Testis (tissue), 3 donors: ENCODE measurements around the gene DNAJC15. TPM values are rescaled to one million over a fixed set of nuclear protein-coding genes. Genes with fewer than 3 reads are reported as not detected.

Source experiments
- DNase-seq: peaks from one replicate; pipeline ENCODE4 v3.0.0-alpha.2; 2019
- H3K27ac ChIP-seq, 2 donors: fragments of 200-600 bp; sonication (generic); one replicate each; pipeline ENCODE4 v1.5.1; 2019
- H3K27me3 ChIP-seq: fragments of 200-600 bp; sonication (generic); one replicate; pipeline ENCODE4 v1.5.1; 2019
- H3K36me3 ChIP-seq: fragments of 200-600 bp; sonication (generic); one replicate; pipeline ENCODE4 v1.5.1; 2017; ENCODE audit warnings: low read depth; ENCODE audit errors: missing control alignments
- H3K4me1 ChIP-seq: fragments of 200-600 bp; sonication (generic); one replicate; pipeline ENCODE4 v1.5.1; 2019
- H3K4me3 ChIP-seq, 2 donors: fragments of 200-600 bp; sonication (generic); one replicate each; pipeline ENCODE4 v1.5.1; 2017 to 2019
- H3K9me3 ChIP-seq: fragments of 200-600 bp; sonication (generic); one replicate; pipeline ENCODE4 v1.5.1; 2017
- POLR2A ChIP-seq: fragments of 450-650 bp; IDR thresholded peaks from one replicate; pipeline ENCODE4 v1.6.1; 2017; ENCODE audit warnings: antibody characterized with exemption, mild to moderate bottlenecking, moderate library complexity
- WGBS, 2 donors: methylation state at CpG; one replicate each; pipeline ENCODE4 v1.1.5; 2018; 5-methylcytosine and 5-hydroxymethylcytosine counted together
- intact Hi-C: fragments of 100-400 bp; cut with DNase I; formaldehyde crosslinking; loops from one replicate; pipeline ENCODE4 v1.15.1; 2023; ENCODE audit warnings: low total_unique reads
- polyA plus RNA-seq: library from polyadenylated mRNA; stranded (reverse); fragments of 350-450 nt; fragmentation: Illumina TruSeq; extraction: RNeasy Lipid Tissue Mini Kit (QIAGEN cat#74804); gene quantifications from one replicate; pipeline ENCODE4 v1.2.3, GENCODE V29; 2014; ENCODE audit warnings: low read depth, low replicate concordance; ENCODE audit not compliant: insufficient read depth
- total RNA-seq, 2 donors: library from RNA; depleted of rRNA; stranded (reverse); fragments of >200 nt; gene quantifications; one replicate each; pipeline ENCODE4 v1.2.3, GENCODE V29; 2016
- TF ChIP-seq, protein P1 (sequence below), 3 experiments: fragments of 450-650 bp in 2 of 3; fragments of 200-600 bp in 1 of 3; sonication (generic) in 1 of 3; IDR thresholded peaks; one replicate each; pipeline ENCODE4 v1.5.1; 2016 to 2019; ENCODE audit warnings: antibody characterized with exemption in 3 of 3, mild to moderate bottlenecking in 2 of 3, moderate library complexity in 1 of 3

Gene DNAJC15
- total and polyA plus RNA-seq, 3 donors from 2014 or later, result 11.8 to 49.8 (median 17.2) TPM

DNA sequence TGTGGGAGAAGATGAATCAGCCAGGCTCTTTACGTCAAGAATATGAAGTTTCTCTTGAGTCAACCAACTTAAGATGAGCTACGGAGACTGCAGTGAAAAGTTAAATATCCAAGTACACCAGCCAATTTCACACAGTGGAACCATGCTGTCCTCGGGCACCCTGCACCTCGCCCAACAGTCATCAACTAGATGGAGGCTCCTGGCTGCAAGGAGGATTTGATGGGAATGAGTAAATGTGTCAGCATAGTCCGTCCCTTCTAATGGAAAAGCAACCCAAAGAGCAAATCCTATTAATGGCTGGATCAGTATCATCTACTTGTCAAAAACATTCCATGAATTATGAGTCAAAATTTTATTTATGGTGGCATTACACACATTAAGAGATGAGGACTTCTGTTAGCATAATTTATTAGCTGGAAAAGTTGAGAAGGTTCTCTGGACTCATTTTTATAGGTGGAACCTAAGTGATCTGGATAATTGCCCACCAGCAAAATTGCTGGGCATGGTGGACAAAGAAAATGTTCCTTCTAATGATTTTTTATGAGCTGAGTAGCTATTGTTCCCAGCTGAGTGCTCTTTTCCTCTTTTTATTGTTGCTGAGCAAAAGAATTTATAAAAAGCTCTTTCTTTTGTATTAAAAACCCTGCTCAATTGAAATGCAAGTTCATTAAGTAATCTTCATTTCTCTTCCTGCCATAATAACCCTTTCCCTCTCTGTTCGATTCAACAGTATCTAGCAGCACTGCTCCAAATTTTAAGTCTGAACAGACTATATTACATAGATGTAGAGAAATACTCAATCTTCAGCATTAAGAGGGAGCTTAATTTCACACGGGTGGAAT lies 88.4 kb downstream of the DNAJC15 start:
- Histone ChIP-seq H3K9me3 (no peaks in the 10 kb centered on the region), H3K27ac (no peak overlapping the region), H3K4me1 (no peaks in the 10 kb centered on the region), H3K36me3 (no peaks in the 10 kb centered on the region), H3K4me3 (no peak overlapping the region), H3K27me3 (no peaks in the 10 kb centered on the region)
- WGBS, 2 donors, result 78 to 85% methylated on average over 7 of the region's 7 CpGs
- no peak for DNase-seq
- TF ChIP-seq POLR2A, result no peak
- intact Hi-C loops, result no loop called here

DNA sequence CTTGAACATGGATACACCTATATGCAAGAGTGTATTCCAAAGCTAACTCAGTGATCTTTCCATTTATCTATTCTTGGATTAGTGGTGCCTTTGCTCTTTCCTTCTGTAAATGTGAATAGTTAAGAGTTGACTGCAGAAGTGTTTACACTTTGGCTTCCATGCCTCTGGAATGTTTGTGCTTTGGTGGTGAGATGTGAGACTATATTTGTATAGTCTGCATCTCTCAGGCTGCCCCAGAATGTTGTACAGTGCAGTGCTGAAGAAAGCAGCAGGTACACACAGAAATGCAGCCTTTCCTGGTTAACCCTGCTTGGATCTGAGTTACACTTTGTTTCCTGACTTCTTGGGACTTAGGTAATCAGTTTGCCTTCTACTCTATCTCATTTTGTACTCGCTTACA lies 90.2 kb downstream of the DNAJC15 start:
- no peak for TF ChIP-seq POLR2A
- TF ChIP-seq, protein P1, sequence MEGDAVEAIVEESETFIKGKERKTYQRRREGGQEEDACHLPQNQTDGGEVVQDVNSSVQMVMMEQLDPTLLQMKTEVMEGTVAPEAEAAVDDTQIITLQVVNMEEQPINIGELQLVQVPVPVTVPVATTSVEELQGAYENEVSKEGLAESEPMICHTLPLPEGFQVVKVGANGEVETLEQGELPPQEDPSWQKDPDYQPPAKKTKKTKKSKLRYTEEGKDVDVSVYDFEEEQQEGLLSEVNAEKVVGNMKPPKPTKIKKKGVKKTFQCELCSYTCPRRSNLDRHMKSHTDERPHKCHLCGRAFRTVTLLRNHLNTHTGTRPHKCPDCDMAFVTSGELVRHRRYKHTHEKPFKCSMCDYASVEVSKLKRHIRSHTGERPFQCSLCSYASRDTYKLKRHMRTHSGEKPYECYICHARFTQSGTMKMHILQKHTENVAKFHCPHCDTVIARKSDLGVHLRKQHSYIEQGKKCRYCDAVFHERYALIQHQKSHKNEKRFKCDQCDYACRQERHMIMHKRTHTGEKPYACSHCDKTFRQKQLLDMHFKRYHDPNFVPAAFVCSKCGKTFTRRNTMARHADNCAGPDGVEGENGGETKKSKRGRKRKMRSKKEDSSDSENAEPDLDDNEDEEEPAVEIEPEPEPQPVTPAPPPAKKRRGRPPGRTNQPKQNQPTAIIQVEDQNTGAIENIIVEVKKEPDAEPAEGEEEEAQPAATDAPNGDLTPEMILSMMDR (IDR thresholded peaks at IDR 0.05), result no peak
- WGBS, 2 donors, result 92 to 93% methylated on average over 1 of the region's 1 CpG
- intact Hi-C loops, result no loop called here
- no peaks in the 10 kb centered on the region for H3K27me3 ChIP-seq
- no peaks in the 10 kb centered on the region for H3K36me3 ChIP-seq
- DNase-seq, result no peak
- H3K27ac ChIP-seq, result no peak overlapping the region
- no peaks in the 10 kb centered on the region for H3K4me1 ChIP-seq
- H3K4me3 ChIP-seq, result no peak overlapping the region
- H3K9me3 ChIP-seq, result no peaks in the 10 kb centered on the region

DNA sequence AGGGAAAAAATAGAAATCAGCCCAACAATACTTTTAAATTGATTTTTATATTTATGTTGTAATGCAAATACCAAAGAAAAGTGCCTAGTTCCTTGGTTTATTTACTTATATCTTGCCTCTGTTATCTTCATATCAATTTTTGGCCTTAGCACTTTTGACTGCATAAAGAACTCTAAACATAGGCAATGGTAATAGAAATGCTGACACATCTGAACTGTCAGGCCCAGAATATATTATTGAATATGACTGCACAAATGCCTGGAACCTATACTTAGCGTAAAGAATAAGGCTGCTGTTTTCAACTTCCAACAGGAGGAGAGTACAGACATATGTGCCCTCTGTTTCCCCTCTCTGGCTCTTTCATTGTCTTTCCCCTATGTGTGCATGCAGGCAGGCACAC lies 91.1 kb downstream of the DNAJC15 start:
- H3K4me3 ChIP-seq, result no peak overlapping the region
- TF ChIP-seq, protein P1 (IDR thresholded peaks at IDR 0.05), result no peak
- no peak for TF ChIP-seq POLR2A
- no peaks in the 10 kb centered on the region for H3K36me3 ChIP-seq
- no peaks in the 10 kb centered on the region for H3K9me3 ChIP-seq
- H3K27me3 ChIP-seq, result no peaks in the 10 kb centered on the region
- no peaks in the 10 kb centered on the region for H3K4me1 ChIP-seq
- no peak for DNase-seq
- H3K27ac ChIP-seq, result no peak overlapping the region
- intact Hi-C loops, result no loop called here
- 97 to 100% methylated on average over 1 of the region's 1 CpG for WGBS, 2 donors

DNA sequence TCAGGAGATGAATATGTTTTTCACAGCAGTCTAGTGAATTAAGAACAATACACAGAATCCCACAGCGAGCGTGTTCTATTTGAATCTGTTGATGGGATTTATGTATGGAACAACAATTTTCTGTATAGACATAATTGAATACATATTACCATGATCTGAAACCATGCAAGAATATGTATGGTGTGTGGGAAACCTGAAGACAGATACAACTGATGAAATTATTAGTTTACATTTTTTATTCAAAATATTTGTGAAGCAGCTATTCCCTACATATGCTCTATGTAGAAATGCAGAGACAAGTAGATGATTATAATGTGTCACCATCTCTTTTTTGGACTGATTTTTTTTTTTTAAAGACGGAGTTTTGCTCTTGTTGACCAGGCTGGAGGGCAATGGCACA lies 91.8 kb downstream of the DNAJC15 start:
- 96% methylated on average over 3 of the region's 3 CpGs for WGBS, 2 donors
- no peak overlapping the region for H3K27ac ChIP-seq
- intact Hi-C loops, result no loop called here
- DNase-seq, result no peak
- H3K9me3 ChIP-seq, result no peaks in the 10 kb centered on the region
- H3K27me3 ChIP-seq, result no peaks in the 10 kb centered on the region
- H3K4me1 ChIP-seq, result no peaks in the 10 kb centered on the region
- no peak for TF ChIP-seq POLR2A
- TF ChIP-seq, protein P1 (IDR thresholded peaks at IDR 0.05), result no peak
- H3K4me3 ChIP-seq, result no peak overlapping the region
- H3K36me3 ChIP-seq, result no peaks in the 10 kb centered on the region

DNA sequence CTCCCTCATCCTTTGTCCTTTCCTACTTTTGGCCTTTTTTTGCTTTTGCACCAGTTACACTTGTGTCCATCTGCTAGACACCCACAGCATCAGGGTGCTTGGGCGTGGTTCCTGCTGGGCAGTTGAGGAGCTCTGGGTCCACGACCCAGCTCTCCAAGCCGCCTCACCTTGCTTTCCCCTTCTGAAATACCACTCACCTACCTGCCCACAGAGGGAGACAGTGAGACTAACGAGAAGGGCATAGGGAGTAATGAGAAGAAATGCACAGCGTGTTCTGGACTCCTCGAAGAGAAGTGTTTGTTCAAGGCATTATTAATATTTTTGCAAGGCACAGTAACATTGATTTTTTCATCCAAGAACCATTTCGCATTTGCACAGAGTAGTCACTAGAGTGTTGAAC lies 92.9 kb downstream of the DNAJC15 start:
- intact Hi-C loops, result no loop called here
- DNase-seq, result no peak
- Histone ChIP-seq H3K4me1 (no peaks in the 10 kb centered on the region), H3K27me3 (no peaks in the 10 kb centered on the region), H3K4me3 (no peak overlapping the region), H3K9me3 (no peaks in the 10 kb centered on the region), H3K27ac (no peak overlapping the region), H3K36me3 (no peaks in the 10 kb centered on the region)
- WGBS, 2 donors, result 94 to 96% methylated on average over 7 of the region's 7 CpGs
- no peak for TF ChIP-seq POLR2A
- TF ChIP-seq, protein P1 (IDR thresholded peaks at IDR 0.05), result no peak
